HepG2 (cell line): ENCODE results near the gene SLC35B4. TPM values are rescaled to one million over a fixed set of nuclear protein-coding genes. Genes with fewer than 3 reads are reported as not detected.

Experiments
- FOXJ3 ChIP-seq: sonication (generic); formaldehyde crosslinking; IDR thresholded peaks from 2 replicates; pipeline ENCODE4 v1.4.0; 2020; ENCODE audit warnings: missing genetic modification reagents, mild to moderate bottlenecking, borderline replicate concordance
- HMG20B ChIP-seq: conservative IDR thresholded peaks from 2 replicates; pipeline ENCODE4 v1.6.1; 2016; ENCODE audit warnings: missing genetic modification reagents, missing compliant biosample characterization
- KDM5B ChIP-seq: sonication (generic); formaldehyde crosslinking; IDR thresholded peaks from 2 replicates; pipeline ENCODE4 v1.4.0; 2020; ENCODE audit warnings: missing genetic modification reagents, mild to moderate bottlenecking, borderline replicate concordance
- MLLT10 ChIP-seq: sonication (generic); formaldehyde crosslinking; IDR thresholded peaks from 2 replicates; pipeline ENCODE4 v1.4.0; 2020; ENCODE audit warnings: missing genetic modification reagents
- NR2F6 ChIP-seq, 2 experiments: IDR thresholded peaks; 2 replicates each; pipeline ENCODE4 v1.6.1; 2016; ENCODE audit warnings: antibody characterized with exemption in 1 of 2, mild to moderate bottlenecking in 1 of 2
- ONECUT2 ChIP-seq: sonication (generic); formaldehyde crosslinking; IDR thresholded peaks from 2 replicates; pipeline ENCODE4 v1.4.0; 2020; ENCODE audit warnings: missing genetic modification reagents
- PHF20 ChIP-seq: sonication (generic); formaldehyde crosslinking; IDR thresholded peaks from 2 replicates; pipeline ENCODE4 v1.5.0; 2020; ENCODE audit warnings: mild to moderate bottlenecking, missing genetic modification reagents
- POLR2AphosphoS5 ChIP-seq: IDR thresholded peaks from 2 replicates; pipeline ENCODE4 v1.6.1; 2012; ENCODE audit warnings: low read depth, low read length
- RFX5 ChIP-seq: IDR thresholded peaks from 2 replicates; pipeline ENCODE4 v1.6.1; 2011; ENCODE audit warnings: low read depth, low read length, improper control_type of control experiment
- SPEN ChIP-seq: sonication (generic); formaldehyde crosslinking; IDR thresholded peaks from 2 replicates; pipeline ENCODE4 v1.5.1; 2020; ENCODE audit warnings: low read depth, mild to moderate bottlenecking, missing genetic modification reagents
- U2AF1 ChIP-seq: fragments of 200-400 bp; formaldehyde crosslinking; optimal IDR thresholded peaks from 2 replicates; pipeline ENCODE3; 2017; ENCODE audit warnings: mild to moderate bottlenecking, low read depth, low read length
- ZNF136 ChIP-seq: sonication (generic); formaldehyde crosslinking; IDR thresholded peaks from 2 replicates; pipeline ENCODE4 v1.8.1; 2022; ENCODE audit warnings: low read depth, mild to moderate bottlenecking, moderate library complexity, missing genetic modification reagents
- ZNF235 ChIP-seq: sonication (generic); formaldehyde crosslinking; IDR thresholded peaks from 2 replicates; pipeline ENCODE4 v1.8.1; 2023; ENCODE audit warnings: mild to moderate bottlenecking, missing genetic modification reagents, borderline replicate concordance
- ZNF331 ChIP-seq: sonication (generic); formaldehyde crosslinking; IDR thresholded peaks from 2 replicates; pipeline ENCODE4 v1.4.0; 2020; ENCODE audit warnings: missing genetic modification reagents
- polyA plus RNA-seq, 8 experiments: library from polyadenylated mRNA; depleted of rRNA in 3 of 8; stranded (reverse) in 7 of 8; unstranded in 1 of 8; fragments of >200 nt; fragmentation: Illumina TruSeq in 4 of 8; extraction: Trizol in 4 of 8; gene quantifications; 2 replicates each; pipeline versions ENCODE4 v1.2.1 to v1.2.3, GENCODE V29; 2011 to 2016; ENCODE audit warnings: low read depth in 4 of 8, missing spikeins in 1 of 8, mixed read lengths in 1 of 8; ENCODE audit not compliant: insufficient read depth in 1 of 8
- total RNA-seq, 5 experiments: library from RNA; depleted of rRNA; stranded (reverse); fragments of >200 nt; fragmentation: Illumina TruSeq; extraction: Trizol; gene quantifications; 2 replicates each; pipeline ENCODE4 v1.2.3, GENCODE V29; 2016; ENCODE audit warnings: low read depth in 1 of 5
- TF ChIP-seq, protein P1 (sequence below): sonication (generic); formaldehyde crosslinking; IDR thresholded peaks from 2 replicates; pipeline ENCODE4 v1.5.1; 2020; ENCODE audit warnings: mild to moderate bottlenecking, missing genetic modification reagents
- TF ChIP-seq, protein P2 (sequence below): IDR thresholded peaks from 2 replicates; pipeline ENCODE4 v1.6.1; 2016; ENCODE audit warnings: missing biosample characterization, missing genetic modification reagents, low read depth
- TF ChIP-seq, protein P3 (sequence below): sonication (generic); formaldehyde crosslinking; IDR thresholded peaks from 2 replicates; pipeline ENCODE4 v1.5.0; 2020; ENCODE audit warnings: missing genetic modification reagents
- TF ChIP-seq, protein P4 (sequence below): sonication (generic); formaldehyde crosslinking; IDR thresholded peaks from 2 replicates; pipeline ENCODE4 v1.4.0; 2020; ENCODE audit warnings: missing genetic modification reagents
- TF ChIP-seq, protein P5 (sequence below): sonication (generic); formaldehyde crosslinking; IDR thresholded peaks from 2 replicates; pipeline ENCODE4 v1.4.0; 2020; ENCODE audit warnings: missing genetic modification reagents
- TF ChIP-seq, protein P6 (sequence below): sonication (generic); formaldehyde crosslinking; IDR thresholded peaks from 2 replicates; pipeline ENCODE4 v1.5.0; 2020; ENCODE audit warnings: mild to moderate bottlenecking, low read depth, missing genetic modification reagents, borderline replicate concordance

SLC35B4 gene
- total and polyA plus RNA-seq, 2 of the 13 experiments (the other 11 are each of a cell fraction or from before 2014, with no cell fraction given) = 17.1 to 17.8 TPM

DNA sequence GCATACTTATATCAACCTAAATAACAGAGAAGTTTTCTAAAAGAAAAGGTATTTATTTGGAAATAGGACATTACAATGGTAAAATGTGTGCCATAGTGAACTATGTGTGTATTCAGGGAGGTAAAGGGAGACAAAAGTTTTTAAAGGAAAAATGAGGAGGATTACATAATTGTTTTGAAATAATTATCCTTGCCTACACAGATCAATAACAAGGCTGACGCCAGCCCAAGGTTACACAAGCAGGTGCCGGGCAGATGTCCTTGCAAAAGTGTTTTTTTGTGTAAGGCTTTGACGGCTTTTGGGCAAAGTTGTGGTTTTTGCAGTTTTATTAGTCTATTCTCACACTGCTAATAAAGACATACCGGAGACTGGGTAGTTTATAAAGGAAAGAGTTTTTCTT, 22.7 kb upstream of the SLC35B4 start (continued):
- TF ChIP-seq HMG20B (CRISPR knock-in tag) = no peak
- no peak for TF ChIP-seq U2AF1
- TF ChIP-seq ZNF331 (CRISPR knock-in tag) = no peak
- no peak for TF ChIP-seq RFX5
- TF ChIP-seq MLLT10 (CRISPR knock-in tag) = no peak
- TF ChIP-seq NR2F6 (IDR thresholded peaks at IDR 0.05) = no peak
- TF ChIP-seq NR2F6 (CRISPR knock-in tag; IDR thresholded peaks at IDR 0.05) = no peak
- TF ChIP-seq FOXJ3 (CRISPR knock-in tag) = peak; percentile 44; the same call in 1 of the 2 replicates
- TF ChIP-seq, protein P1, sequence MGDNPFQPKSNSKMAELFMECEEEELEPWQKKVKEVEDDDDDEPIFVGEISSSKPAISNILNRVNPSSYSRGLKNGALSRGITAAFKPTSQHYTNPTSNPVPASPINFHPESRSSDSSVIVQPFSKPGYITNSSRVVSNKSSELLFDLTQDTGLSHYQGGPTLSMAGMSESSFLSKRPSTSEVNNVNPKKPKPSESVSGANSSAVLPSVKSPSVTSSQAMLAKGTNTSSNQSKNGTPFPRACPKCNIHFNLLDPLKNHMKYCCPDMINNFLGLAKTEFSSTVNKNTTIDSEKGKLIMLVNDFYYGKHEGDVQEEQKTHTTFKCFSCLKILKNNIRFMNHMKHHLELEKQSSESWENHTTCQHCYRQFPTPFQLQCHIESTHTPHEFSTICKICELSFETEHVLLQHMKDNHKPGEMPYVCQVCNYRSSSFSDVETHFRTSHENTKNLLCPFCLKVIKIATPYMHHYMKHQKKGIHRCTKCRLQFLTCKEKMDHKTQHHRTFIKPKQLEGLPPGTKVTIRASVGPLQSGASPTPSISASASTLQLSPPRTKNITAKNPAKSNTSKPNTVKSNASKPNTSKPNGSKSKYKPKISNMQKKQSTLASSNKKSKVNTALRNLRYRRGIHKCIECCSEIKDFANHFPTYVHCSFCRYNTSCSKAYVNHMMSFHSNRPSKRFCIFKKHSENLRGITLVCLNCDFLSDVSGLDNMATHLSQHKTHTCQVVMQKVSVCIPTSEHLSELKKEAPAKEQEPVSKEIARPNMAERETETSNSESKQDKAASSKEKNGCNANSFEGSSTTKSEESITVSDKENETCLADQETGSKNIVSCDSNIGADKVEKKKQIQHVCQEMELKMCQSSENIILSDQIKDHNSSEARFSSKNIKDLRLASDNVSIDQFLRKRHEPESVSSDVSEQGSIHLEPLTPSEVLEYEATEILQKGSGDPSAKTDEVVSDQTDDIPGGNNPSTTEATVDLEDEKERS (CRISPR knock-in tag) = no peak
- TF ChIP-seq POLR2AphosphoS5 = no peak
- TF ChIP-seq ONECUT2 = peak; percentile 92
- no peak for TF ChIP-seq PHF20 (CRISPR knock-in tag)
- TF ChIP-seq, protein P2, sequence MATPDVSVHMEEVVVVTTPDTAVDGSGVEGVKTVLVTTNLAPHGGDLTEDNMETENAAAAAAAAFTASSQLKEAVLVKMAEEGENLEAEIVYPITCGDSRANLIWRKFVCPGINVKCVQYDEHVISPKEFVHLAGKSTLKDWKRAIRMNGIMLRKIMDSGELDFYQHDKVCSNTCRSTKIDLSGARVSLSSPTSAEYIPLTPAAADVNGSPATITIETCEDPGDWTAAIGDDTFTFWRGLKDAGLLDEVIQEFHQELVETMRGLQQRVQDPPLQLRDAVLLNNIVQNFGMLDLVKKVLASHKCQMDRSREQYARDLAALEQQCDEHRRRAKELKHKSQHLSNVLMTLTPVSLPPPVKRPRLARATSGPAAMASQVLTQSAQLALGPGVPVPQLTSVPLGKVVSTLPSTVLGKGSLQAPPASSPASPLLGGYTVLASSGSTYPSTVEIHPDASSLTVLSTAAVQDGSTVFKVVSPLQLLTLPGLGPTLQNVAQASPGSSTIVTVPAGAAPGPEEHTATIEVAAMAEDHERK (CRISPR knock-in tag) = no peak
- TF ChIP-seq KDM5B (CRISPR knock-in tag) = no peak
- TF ChIP-seq, protein P3, sequence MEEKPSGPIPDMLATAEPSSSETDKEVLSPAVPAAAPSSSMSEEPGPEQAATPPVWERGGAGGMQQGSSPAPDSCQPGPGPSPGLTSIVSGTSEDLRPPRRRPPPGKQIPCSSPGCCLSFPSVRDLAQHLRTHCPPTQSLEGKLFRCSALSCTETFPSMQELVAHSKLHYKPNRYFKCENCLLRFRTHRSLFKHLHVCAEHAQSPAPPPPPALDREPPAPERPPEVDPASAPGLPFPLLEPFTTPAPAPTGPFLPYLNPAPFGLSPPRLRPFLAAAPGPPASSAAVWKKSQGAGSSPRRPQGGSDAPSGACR (CRISPR knock-in tag) = no peak
- TF ChIP-seq SPEN (CRISPR knock-in tag) = no peak
- TF ChIP-seq, protein P4, sequence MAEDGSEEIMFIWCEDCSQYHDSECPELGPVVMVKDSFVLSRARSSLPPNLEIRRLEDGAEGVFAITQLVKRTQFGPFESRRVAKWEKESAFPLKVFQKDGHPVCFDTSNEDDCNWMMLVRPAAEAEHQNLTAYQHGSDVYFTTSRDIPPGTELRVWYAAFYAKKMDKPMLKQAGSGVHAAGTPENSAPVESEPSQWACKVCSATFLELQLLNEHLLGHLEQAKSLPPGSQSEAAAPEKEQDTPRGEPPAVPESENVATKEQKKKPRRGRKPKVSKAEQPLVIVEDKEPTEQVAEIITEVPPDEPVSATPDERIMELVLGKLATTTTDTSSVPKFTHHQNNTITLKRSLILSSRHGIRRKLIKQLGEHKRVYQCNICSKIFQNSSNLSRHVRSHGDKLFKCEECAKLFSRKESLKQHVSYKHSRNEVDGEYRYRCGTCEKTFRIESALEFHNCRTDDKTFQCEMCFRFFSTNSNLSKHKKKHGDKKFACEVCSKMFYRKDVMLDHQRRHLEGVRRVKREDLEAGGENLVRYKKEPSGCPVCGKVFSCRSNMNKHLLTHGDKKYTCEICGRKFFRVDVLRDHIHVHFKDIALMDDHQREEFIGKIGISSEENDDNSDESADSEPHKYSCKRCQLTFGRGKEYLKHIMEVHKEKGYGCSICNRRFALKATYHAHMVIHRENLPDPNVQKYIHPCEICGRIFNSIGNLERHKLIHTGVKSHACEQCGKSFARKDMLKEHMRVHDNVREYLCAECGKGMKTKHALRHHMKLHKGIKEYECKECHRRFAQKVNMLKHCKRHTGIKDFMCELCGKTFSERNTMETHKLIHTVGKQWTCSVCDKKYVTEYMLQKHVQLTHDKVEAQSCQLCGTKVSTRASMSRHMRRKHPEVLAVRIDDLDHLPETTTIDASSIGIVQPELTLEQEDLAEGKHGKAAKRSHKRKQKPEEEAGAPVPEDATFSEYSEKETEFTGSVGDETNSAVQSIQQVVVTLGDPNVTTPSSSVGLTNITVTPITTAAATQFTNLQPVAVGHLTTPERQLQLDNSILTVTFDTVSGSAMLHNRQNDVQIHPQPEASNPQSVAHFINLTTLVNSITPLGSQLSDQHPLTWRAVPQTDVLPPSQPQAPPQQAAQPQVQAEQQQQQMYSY (CRISPR knock-in tag) = no peak
- TF ChIP-seq, protein P5, sequence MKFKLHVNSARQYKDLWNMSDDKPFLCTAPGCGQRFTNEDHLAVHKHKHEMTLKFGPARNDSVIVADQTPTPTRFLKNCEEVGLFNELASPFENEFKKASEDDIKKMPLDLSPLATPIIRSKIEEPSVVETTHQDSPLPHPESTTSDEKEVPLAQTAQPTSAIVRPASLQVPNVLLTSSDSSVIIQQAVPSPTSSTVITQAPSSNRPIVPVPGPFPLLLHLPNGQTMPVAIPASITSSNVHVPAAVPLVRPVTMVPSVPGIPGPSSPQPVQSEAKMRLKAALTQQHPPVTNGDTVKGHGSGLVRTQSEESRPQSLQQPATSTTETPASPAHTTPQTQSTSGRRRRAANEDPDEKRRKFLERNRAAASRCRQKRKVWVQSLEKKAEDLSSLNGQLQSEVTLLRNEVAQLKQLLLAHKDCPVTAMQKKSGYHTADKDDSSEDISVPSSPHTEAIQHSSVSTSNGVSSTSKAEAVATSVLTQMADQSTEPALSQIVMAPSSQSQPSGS (CRISPR knock-in tag) = peak; percentile 28; the same call in 1 of the 2 replicates
- no peak for TF ChIP-seq ZNF136 (CRISPR knock-in tag)
- TF ChIP-seq, protein P6, sequence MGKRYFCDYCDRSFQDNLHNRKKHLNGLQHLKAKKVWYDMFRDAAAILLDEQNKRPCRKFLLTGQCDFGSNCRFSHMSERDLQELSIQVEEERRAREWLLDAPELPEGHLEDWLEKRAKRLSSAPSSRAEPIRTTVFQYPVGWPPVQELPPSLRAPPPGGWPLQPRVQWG = no peak
- no peak for TF ChIP-seq ZNF235 (CRISPR knock-in tag)
